DND-41 (cell line): ENCODE measurements around the gene ESF1.

Experiments used
- ATAC-seq: fragments of 200-7000 bp; cut with Tn5 transposase; 3 replicates; pipeline ENCODE4 v1.9.1; 2021; ENCODE audit warnings: low read depth; ENCODE audit not compliant: insufficient read depth
- DNase-seq: peaks from one replicate; pipeline ENCODE4 v3.0.0-alpha.2; 2020
- H2AFZ ChIP-seq: 2 replicates; pipeline ENCODE4 v1.6.0; 2012; ENCODE audit warnings: low read depth, low read length
- H3K27ac ChIP-seq: 2 replicates; pipeline ENCODE4 v1.5.1; 2012; ENCODE audit warnings: low read length, inconsistent platforms
- H3K27me3 ChIP-seq: fragments of 200-600 bp; sonication (generic); 2 replicates; pipeline ENCODE4 v1.6.0; 2012; ENCODE audit warnings: low read length, mild to moderate bottlenecking, inconsistent platforms; ENCODE audit not compliant: insufficient read depth, poor library complexity
- H3K36me3 ChIP-seq: 2 replicates; pipeline ENCODE4 v1.5.1; 2012; ENCODE audit warnings: low read length, inconsistent platforms; ENCODE audit not compliant: insufficient read depth
- H3K4me1 ChIP-seq: 2 replicates; pipeline ENCODE4 v1.5.1; 2012; ENCODE audit warnings: mild to moderate bottlenecking, low read length; ENCODE audit not compliant: insufficient read depth
- H3K4me2 ChIP-seq: 2 replicates; pipeline ENCODE4 v1.6.0; 2012; ENCODE audit warnings: mild to moderate bottlenecking, moderate library complexity, low read length, inconsistent platforms; ENCODE audit not compliant: insufficient read depth
- H3K4me3 ChIP-seq, 2 experiments: fragments of 200-600 bp in 1 of 2; shearing (Covaris generic) in 1 of 2; 2 replicates each; pipeline ENCODE4 v1.5.1; 2012 to 2016; ENCODE audit warnings: inconsistent platforms in 2 of 2, low read length in 2 of 2, mild to moderate bottlenecking in 2 of 2, low read depth in 1 of 2, moderate library complexity in 1 of 2
- H3K79me2 ChIP-seq: 2 replicates; pipeline ENCODE4 v1.6.0; 2012; ENCODE audit warnings: low read length, inconsistent platforms; ENCODE audit not compliant: insufficient read depth
- H3K9ac ChIP-seq: 2 replicates; pipeline ENCODE4 v1.6.0; 2012; ENCODE audit warnings: low read depth, mild to moderate bottlenecking, inconsistent platforms, low read length, moderate library complexity
- H3K9me3 ChIP-seq: 2 replicates; pipeline ENCODE4 v1.5.1; 2012; ENCODE audit warnings: low read length, moderate library complexity, mild to moderate bottlenecking, inconsistent platforms; ENCODE audit not compliant: insufficient read depth, severe bottlenecking
- H4K20me1 ChIP-seq: 2 replicates; pipeline ENCODE4 v1.6.0; 2012; ENCODE audit warnings: low read length; ENCODE audit not compliant: insufficient read depth
- EZH2 ChIP-seq: IDR thresholded peaks from 3 replicates; pipeline ENCODE4 v1.6.1; 2012; ENCODE audit warnings: borderline replicate concordance, low read depth, mild to moderate bottlenecking, moderate library complexity, low read length, inconsistent platforms; ENCODE audit not compliant: severe bottlenecking
- TF ChIP-seq, protein P1 (sequence below): IDR thresholded peaks from 2 replicates; pipeline ENCODE4 v1.5.1; 2012; ENCODE audit warnings: borderline replicate concordance, low read length, moderate library complexity, mild to moderate bottlenecking; ENCODE audit not compliant: poor library complexity, severe bottlenecking; ENCODE audit errors: extremely low read depth

Gene ESF1

DNA sequence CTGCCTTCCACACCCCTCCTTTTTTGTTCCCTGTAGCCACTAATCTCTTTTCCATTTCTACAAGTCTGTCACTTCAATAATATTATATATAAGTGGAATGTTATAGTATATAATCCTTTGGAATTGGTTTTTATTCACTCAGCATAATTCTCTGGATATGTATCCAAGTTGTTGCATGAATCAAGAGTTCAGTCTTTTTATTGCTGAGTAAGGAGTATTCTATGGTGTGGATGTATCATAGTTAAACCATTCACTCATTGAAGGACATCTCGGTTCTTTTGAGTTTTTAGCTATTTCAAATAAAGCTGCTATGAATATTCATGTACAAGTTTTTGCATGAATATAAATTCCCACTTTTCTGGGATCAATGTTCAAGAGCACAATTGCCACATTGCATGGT is 76.5 kb downstream of the ESF1 start:
- Histone ChIP-seq H3K4me3 (no peak overlapping the region), H3K9ac (no peak overlapping the region), H3K79me2 (no peaks in the 10 kb centered on the region), H2AFZ (no peak overlapping the region), H3K9me3 (peaks cover 10% of the 10 kb centered on the region), H3K27me3 (no peaks in the 10 kb centered on the region), H3K4me2 (no peak overlapping the region), H3K36me3 (peaks cover 20% of the 10 kb centered on the region), H3K4me1 (no peaks in the 10 kb centered on the region), H3K27ac (no peak overlapping the region), H4K20me1 (no peaks in the 10 kb centered on the region)
- no peak for ATAC-seq
- DNase-seq: no peak
- TF ChIP-seq, protein P1, sequence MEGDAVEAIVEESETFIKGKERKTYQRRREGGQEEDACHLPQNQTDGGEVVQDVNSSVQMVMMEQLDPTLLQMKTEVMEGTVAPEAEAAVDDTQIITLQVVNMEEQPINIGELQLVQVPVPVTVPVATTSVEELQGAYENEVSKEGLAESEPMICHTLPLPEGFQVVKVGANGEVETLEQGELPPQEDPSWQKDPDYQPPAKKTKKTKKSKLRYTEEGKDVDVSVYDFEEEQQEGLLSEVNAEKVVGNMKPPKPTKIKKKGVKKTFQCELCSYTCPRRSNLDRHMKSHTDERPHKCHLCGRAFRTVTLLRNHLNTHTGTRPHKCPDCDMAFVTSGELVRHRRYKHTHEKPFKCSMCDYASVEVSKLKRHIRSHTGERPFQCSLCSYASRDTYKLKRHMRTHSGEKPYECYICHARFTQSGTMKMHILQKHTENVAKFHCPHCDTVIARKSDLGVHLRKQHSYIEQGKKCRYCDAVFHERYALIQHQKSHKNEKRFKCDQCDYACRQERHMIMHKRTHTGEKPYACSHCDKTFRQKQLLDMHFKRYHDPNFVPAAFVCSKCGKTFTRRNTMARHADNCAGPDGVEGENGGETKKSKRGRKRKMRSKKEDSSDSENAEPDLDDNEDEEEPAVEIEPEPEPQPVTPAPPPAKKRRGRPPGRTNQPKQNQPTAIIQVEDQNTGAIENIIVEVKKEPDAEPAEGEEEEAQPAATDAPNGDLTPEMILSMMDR: no peak
- TF ChIP-seq EZH2: no peak

- Histone ChIP-seq H3K36me3 (no peaks in the 10 kb centered on the region), H2AFZ (no peak overlapping the region), H3K27ac (no peak overlapping the region), H3K9ac (no peak overlapping the region), H3K9me3 (peaks cover 2% of the 10 kb centered on the region), H4K20me1 (no peaks in the 10 kb centered on the region), H3K27me3 (no peaks in the 10 kb centered on the region), H3K79me2 (no peaks in the 10 kb centered on the region), H3K4me2 (no peak overlapping the region), H3K4me1 (peaks cover 4% of the 10 kb centered on the region; the same call in 1 of the 2 replicates), H3K4me3 (no peak overlapping the region)
- TF ChIP-seq, protein P1: peak; percentile 23
- TF ChIP-seq EZH2: no peak
- DNase-seq (no peak), ATAC-seq (no peak)
Measured at GRCh38 chr20:13703265-13703664, 81.5 kb downstream of the ESF1 start.

DNA sequence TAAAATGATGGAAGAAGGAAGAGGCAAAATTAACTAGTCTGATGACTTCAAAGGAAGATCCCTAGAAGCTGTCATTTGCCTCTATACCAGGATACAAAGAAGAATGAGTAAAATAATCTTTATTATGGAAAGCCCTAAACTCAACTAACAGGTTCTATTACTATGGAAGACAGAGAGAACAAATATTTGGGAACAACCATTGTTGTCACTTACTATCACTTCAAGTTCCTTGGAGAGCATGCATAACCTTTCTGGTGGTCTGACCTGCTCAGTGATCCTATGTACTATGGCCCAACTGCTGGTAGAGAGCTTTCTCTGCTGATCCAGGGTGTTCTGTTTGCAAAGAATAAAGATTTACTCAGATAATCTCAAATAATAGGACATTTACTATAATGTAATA is 83.2 kb downstream of the ESF1 start:
- DNase-seq (no peak), ATAC-seq (no peak)
- no peak for TF ChIP-seq EZH2
- TF ChIP-seq, protein P1: no peak
- peaks cover 8% of the 10 kb centered on the region for H3K4me1 ChIP-seq
- no peak overlapping the region for H3K4me2 ChIP-seq
- no peak overlapping the region for H3K9ac ChIP-seq
- no peak overlapping the region for H3K27ac ChIP-seq
- no peaks in the 10 kb centered on the region for H3K36me3 ChIP-seq
- peaks cover 2% of the 10 kb centered on the region for H3K9me3 ChIP-seq
- 0 out of 2 replicates have a peak overlapping the region, but pooled peaks have one; percentile 0 for H2AFZ ChIP-seq
- H3K79me2 ChIP-seq: no peaks in the 10 kb centered on the region
- no peaks in the 10 kb centered on the region for H4K20me1 ChIP-seq
- no peaks in the 10 kb centered on the region for H3K27me3 ChIP-seq
- no peak overlapping the region for H3K4me3 ChIP-seq

DNA sequence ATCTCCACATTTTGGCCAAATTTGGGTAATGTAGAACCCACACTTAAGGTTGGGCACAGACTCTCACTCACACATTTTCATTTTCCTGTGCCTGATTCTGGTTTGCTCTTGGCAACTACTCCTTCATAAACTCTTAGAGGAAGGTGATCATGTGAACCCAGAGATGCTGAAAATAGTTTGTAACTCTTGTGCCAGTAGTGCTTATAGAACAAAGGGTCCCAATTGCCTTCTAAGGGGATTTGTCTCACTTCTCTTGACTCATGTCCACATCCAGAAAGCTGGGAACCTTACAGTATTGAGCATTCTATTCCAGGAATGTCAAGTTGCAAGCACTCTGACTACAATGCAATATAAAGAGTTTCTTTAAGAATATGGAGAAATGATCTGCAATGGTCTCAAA is 84.0 kb downstream of the ESF1 start:
- ATAC-seq: no peak; the same call in 2 of the 3 replicates
- Histone ChIP-seq H3K4me2 (no peak overlapping the region), H4K20me1 (no peaks in the 10 kb centered on the region), H3K27ac (no peak overlapping the region), H3K36me3 (no peaks in the 10 kb centered on the region), H3K4me1 (peaks cover 16% of the 10 kb centered on the region), H2AFZ (peak overlapping the region; percentile 11), H3K4me3 (no peak overlapping the region), H3K27me3 (no peaks in the 10 kb centered on the region), H3K9me3 (peaks cover 4% of the 10 kb centered on the region), H3K9ac (no peak overlapping the region), H3K79me2 (no peaks in the 10 kb centered on the region)
- no peak for DNase-seq
- TF ChIP-seq EZH2: no peak
- TF ChIP-seq, protein P1: no peak
